HG03097 (cell line): ENCODE measurements around the gene PPP6R3.

Experiments
- ATAC-seq: cut with Tn5 transposase; IDR thresholded peaks from one replicate; pipeline ENCODE4 v1.9.1; 2021; ENCODE audit not compliant: unreplicated experiment, low FRiP score

Gene PPP6R3

DNA sequence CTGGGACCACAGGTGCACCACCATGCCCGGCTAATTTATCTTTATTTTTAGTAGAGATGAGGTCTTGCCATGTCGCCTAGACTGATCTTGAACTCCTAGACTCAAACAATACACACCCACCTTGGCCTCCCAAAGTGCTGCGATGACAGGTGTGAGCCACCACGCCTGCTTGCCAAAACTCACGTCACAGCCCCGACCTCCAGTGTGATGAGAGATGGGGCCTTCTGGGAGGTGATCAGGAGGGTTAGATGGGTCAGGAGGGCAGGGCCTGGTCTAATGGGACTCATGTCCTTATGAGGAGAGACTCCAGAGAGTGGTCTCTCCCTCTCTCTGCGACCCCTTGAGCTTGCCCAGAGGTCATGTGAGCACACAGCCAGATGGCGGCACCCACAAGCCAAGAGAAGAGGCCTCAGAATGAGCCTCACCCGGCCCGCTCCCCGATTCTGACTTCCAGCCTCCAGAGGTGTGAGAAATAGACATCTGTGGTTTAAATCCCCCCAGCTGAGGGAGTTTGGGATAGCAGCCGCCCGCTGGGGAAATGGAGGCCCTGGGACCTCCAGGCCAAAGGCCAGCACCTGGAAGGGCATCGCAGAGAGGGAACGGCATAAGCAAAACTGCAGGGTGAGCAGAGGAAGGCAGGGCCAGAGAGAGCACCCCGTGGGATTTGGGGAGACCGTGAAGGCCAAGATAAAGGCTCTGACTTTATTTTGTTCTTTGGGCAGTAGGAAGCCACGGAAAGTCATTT lies 199.7 kb downstream of the PPP6R3 start:
- no peak for ATAC-seq

GRCh38 chr11:68661014-68661413 lies 200.5 kb downstream of the PPP6R3 start:
- no peak for ATAC-seq

DNA sequence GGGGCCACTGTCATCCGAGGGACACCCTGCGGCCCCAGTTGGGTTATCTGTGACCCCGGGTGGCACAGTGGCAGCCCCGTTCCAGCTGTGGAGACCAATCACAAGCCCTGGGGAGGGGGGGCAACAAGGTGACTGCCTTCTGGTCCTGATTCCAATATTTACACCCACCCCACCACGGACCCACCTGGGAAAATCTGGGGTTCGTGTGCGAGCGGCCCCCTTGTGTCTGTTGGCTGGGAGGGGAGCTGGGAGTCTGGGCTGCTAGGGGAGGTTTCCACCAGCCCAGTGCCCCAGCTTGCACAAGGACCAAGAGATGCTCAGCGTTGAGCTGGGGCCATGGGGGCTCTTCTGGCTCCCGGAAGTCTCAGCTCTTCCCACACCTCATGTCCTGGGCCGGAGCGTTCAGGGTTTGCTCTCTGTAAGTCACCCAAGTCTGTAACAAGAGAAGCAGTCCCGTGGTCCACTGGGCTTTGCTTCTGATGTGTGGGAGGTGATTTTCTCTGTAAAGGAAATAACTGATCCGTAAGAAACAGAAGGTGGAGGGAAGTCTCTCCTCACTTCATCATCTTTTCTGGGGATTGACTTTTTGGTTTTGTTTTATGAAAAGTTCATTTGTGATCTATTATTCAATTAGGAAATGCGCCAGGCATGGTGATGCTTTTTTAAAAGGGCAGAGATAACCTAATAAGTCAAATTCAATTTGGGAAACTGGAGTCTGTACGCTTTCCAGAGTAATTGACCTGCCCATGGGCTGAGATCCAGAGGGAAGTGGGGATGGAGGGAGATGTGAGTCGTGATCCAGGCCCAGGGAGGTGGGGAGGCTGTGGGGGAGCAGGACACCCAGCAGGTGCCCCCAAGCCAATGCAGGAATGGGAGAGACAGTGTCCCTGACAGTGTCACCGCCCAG lies 201.4 kb downstream of the PPP6R3 start:
- ATAC-seq = no peak

- ATAC-seq = no peak
Observed at GRCh38 chr11:68663482-68664010, 203.0 kb downstream of the PPP6R3 start.

DNA sequence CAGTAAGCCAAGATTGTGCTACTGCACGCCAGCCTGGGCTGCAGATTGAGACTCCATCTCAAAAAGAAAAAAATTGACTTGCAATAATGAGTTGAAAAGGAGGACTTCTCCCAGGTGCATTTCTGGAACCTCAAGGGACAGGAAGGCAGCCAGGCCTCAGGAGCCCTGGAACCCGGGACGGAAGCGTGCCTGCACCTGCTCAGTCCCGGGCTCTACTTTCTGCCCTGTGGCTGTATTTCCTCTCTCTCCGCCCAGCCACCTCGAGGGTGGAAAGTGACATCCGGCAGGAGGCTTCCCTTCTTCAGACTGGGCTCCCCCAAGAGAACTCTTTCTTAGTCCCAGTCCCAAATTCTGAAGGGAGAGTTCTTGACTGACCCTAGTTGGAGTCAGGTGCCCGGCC lies 203.6 kb downstream of the PPP6R3 start:
- no peak for ATAC-seq

GRCh38 chr11:68664906-68665305 lies 204.4 kb downstream of the PPP6R3 start:
- ATAC-seq = no peak
